ENCODE results near the gene FBLN2.
"Not testable (repeated sequence)": the region's sequence is repeated elsewhere in the genome, so short reads cannot be mapped to it uniquely, and the experiment has no call there.

Gene FBLN2

GRCh38 chr3:13561376-13561775 is 12.5 kb downstream of the FBLN2 start:
- Histone ChIP-seq H3K4me1 (ENCODE audit: control extremely low read depth in 1 of 4, control insufficient read depth in 4 of 4, insufficient read depth in 4 of 4, low read length in 3 of 4) (peaks cover 0 to 46% (median 14%) of the 10 kb centered on the region in 4 experiments), H3K4me3 (ENCODE audit: control insufficient read depth in 1 of 7, extremely low read depth in 1 of 7, insufficient read depth in 4 of 7, low read depth in 2 of 7, low read length in 6 of 7) (no peak overlapping the region), H3K36me3 (ENCODE audit: control insufficient read depth in 4 of 4, insufficient read depth in 4 of 4, low read length in 3 of 4) (no peaks in the 10 kb centered on the region), H3K27me3 (replicated peaks in 2 of 5; ENCODE audit: control insufficient read depth in 4 of 5, insufficient read depth in 5 of 5, low read length in 4 of 5) (no peaks in the 10 kb centered on the region), H3K9me3 (ENCODE audit: control extremely low read depth in 1 of 5, control insufficient read depth in 4 of 5, insufficient read depth in 2 of 5, low read depth in 1 of 5, low read length in 4 of 5) (no peaks in the 10 kb centered on the region), H3K27ac (ENCODE audit: insufficient read depth in 1 of 2, low read depth in 1 of 2, low read length in 2 of 2, poor library complexity in 1 of 2, severe bottlenecking in 2 of 2) (no peak overlapping the region)
- CTCF ChIA-PET: interaction anchor here (0.7 kb wide), 1 partner anchor 108 kb away, joined by 3 read pairs; no protein-coding TSS in a partner anchor
- WGBS (ENCODE audit: insufficient coverage): 78% methylated on average over 9 of the region's 9 CpGs
- POLR2A ChIA-PET: no interaction called here
- DNase-seq: no peak

- no peaks in the 10 kb centered on the region for H3K9me3 ChIP-seq (ENCODE audit: control extremely low read depth in 1 of 5, control insufficient read depth in 4 of 5, insufficient read depth in 2 of 5, low read depth in 1 of 5, low read length in 4 of 5)
- H3K36me3 ChIP-seq (ENCODE audit: control insufficient read depth in 4 of 4, insufficient read depth in 4 of 4, low read length in 3 of 4): no peaks in the 10 kb centered on the region
- 0% methylated on average over 1 of the region's 4 CpGs for WGBS (ENCODE audit: insufficient coverage)
- POLR2A ChIA-PET: no interaction called here
- H3K4me3 ChIP-seq (ENCODE audit: control insufficient read depth in 1 of 7, extremely low read depth in 1 of 7, insufficient read depth in 4 of 7, low read depth in 2 of 7, low read length in 6 of 7): no peak overlapping the region
- CTCF ChIA-PET: interaction anchor here (0.8 kb wide), 1 partner anchor 86 kb away, joined by 3 read pairs; no protein-coding TSS in a partner anchor
- H3K27me3 ChIP-seq (replicated peaks in 2 of 5; ENCODE audit: control insufficient read depth in 4 of 5, insufficient read depth in 5 of 5, low read length in 4 of 5): no peaks in the 10 kb centered on the region
- H3K27ac ChIP-seq (ENCODE audit: insufficient read depth in 1 of 2, low read depth in 1 of 2, low read length in 2 of 2, poor library complexity in 1 of 2, severe bottlenecking in 2 of 2): no peak overlapping the region
- H3K4me1 ChIP-seq (ENCODE audit: control extremely low read depth in 1 of 4, control insufficient read depth in 4 of 4, insufficient read depth in 4 of 4, low read length in 3 of 4): peaks cover 0 to 42% (median 11%) of the 10 kb centered on the region in 4 experiments
- no peak for DNase-seq
Observed at GRCh38 chr3:13561967-13562366, 13.0 kb downstream of the FBLN2 start.

DNA sequence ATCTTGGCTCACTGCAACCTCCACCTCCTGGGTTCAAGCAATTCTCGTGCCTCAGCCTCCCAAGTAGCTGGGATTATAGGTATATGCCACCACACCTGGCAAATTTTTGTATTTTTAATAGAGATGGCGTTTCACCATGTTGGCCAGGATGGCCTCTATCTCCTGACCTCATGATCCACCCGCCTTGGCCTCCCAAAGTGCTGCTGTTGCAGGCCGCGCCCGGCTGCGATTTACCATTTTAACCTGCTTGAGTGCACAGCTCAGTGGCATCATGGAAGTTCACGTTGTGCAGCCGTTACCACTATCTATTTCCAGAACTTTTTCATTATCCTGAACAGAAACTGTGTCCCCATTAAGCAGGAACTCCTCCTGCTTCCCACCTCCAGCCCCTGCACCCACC is 13.5 kb downstream of the FBLN2 start:
- H3K27me3 ChIP-seq (replicated peaks in 2 of 5; ENCODE audit: control insufficient read depth in 4 of 5, insufficient read depth in 5 of 5, low read length in 4 of 5); POLR2A ChIA-PET; DNase-seq; H3K4me3 ChIP-seq (ENCODE audit: control insufficient read depth in 1 of 7, extremely low read depth in 1 of 7, insufficient read depth in 4 of 7, low read depth in 2 of 7, low read length in 6 of 7); H3K36me3 ChIP-seq (ENCODE audit: control insufficient read depth in 4 of 4, insufficient read depth in 4 of 4, low read length in 3 of 4); H3K9me3 ChIP-seq (ENCODE audit: control extremely low read depth in 1 of 5, control insufficient read depth in 4 of 5, insufficient read depth in 2 of 5, low read depth in 1 of 5, low read length in 4 of 5); H3K27ac ChIP-seq (ENCODE audit: insufficient read depth in 1 of 2, low read depth in 1 of 2, low read length in 2 of 2, poor library complexity in 1 of 2, severe bottlenecking in 2 of 2): not testable (repeated sequence)
- WGBS (ENCODE audit: insufficient coverage): 87% methylated on average over 9 of the region's 9 CpGs
- CTCF ChIA-PET: interaction anchor here (0.8 kb wide), 1 partner anchor 86 kb away, joined by 3 read pairs; no protein-coding TSS in a partner anchor
- H3K4me1 ChIP-seq (ENCODE audit: control extremely low read depth in 1 of 4, control insufficient read depth in 4 of 4, insufficient read depth in 4 of 4, low read length in 3 of 4): peaks cover 0 to 39% (median 11%) of the 10 kb centered on the region in 4 experiments

- Histone ChIP-seq H3K27me3 (replicated peaks in 2 of 5; ENCODE audit: control insufficient read depth in 4 of 5, insufficient read depth in 5 of 5, low read length in 4 of 5) (no peaks in the 10 kb centered on the region), H3K4me3 (ENCODE audit: control insufficient read depth in 1 of 7, extremely low read depth in 1 of 7, insufficient read depth in 4 of 7, low read depth in 2 of 7, low read length in 6 of 7) (no peak overlapping the region), H3K27ac (ENCODE audit: insufficient read depth in 1 of 2, low read depth in 1 of 2, low read length in 2 of 2, poor library complexity in 1 of 2, severe bottlenecking in 2 of 2) (no peak overlapping the region), H3K9me3 (ENCODE audit: control extremely low read depth in 1 of 5, control insufficient read depth in 4 of 5, insufficient read depth in 2 of 5, low read depth in 1 of 5, low read length in 4 of 5) (no peaks in the 10 kb centered on the region), H3K4me1 (ENCODE audit: control extremely low read depth in 1 of 4, control insufficient read depth in 4 of 4, insufficient read depth in 4 of 4, low read length in 3 of 4) (peaks cover 0 to 39% (median 11%) of the 10 kb centered on the region in 4 experiments), H3K36me3 (ENCODE audit: control insufficient read depth in 4 of 4, insufficient read depth in 4 of 4, low read length in 3 of 4) (no peaks in the 10 kb centered on the region)
- ChIA-PET POLR2A (interaction anchor here (0.6 kb wide), 1 partner anchor 231 kb away, joined by 3 read pairs; no protein-coding TSS in a partner anchor), CTCF (interaction anchor here (0.9 kb wide), 1 partner anchor 9 kb away, joined by 3 read pairs; no protein-coding TSS in a partner anchor)
- DNase-seq: no peak
- WGBS (ENCODE audit: insufficient coverage): 93% methylated on average over 9 of the region's 10 CpGs
Observed at GRCh38 chr3:13563321-13563720, 14.4 kb downstream of the FBLN2 start.

DNA sequence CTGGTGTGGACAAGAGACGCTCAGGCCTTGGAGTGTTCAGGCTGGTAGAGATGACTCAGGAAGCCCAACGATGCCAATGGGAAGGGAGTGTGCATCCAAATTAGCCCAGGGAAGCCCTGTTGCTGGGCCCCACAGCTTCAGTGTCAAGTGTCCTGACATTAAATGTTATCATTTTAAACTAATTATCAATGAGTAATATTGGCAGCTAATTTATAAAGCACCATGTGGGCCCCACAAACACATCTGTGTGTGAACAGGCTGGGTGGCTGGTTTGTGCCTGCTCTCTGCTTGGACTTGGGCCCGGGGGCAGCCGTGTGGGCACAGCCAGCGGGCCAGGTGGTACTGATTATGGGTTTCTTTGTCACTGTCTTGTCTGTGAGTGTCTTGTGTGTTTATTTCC is 15.0 kb downstream of the FBLN2 start:
- DNase-seq: no peak
- no peaks in the 10 kb centered on the region for H3K9me3 ChIP-seq (ENCODE audit: control extremely low read depth in 1 of 5, control insufficient read depth in 4 of 5, insufficient read depth in 2 of 5, low read depth in 1 of 5, low read length in 4 of 5)
- no peaks in the 10 kb centered on the region for H3K36me3 ChIP-seq (ENCODE audit: control insufficient read depth in 4 of 4, insufficient read depth in 4 of 4, low read length in 3 of 4)
- H3K27me3 ChIP-seq (replicated peaks in 2 of 5; ENCODE audit: control insufficient read depth in 4 of 5, insufficient read depth in 5 of 5, low read length in 4 of 5): no peaks in the 10 kb centered on the region
- H3K4me1 ChIP-seq (ENCODE audit: control extremely low read depth in 1 of 4, control insufficient read depth in 4 of 4, insufficient read depth in 4 of 4, low read length in 3 of 4): peaks cover 0 to 39% (median 11%) of the 10 kb centered on the region in 4 experiments
- ChIA-PET CTCF (interaction anchor here (0.9 kb wide), 1 partner anchor 9 kb away, joined by 3 read pairs; no protein-coding TSS in a partner anchor), POLR2A (no interaction called here)
- H3K4me3 ChIP-seq (ENCODE audit: control insufficient read depth in 1 of 7, extremely low read depth in 1 of 7, insufficient read depth in 4 of 7, low read depth in 2 of 7, low read length in 6 of 7): no peak overlapping the region
- H3K27ac ChIP-seq (ENCODE audit: insufficient read depth in 1 of 2, low read depth in 1 of 2, low read length in 2 of 2, poor library complexity in 1 of 2, severe bottlenecking in 2 of 2): no peak overlapping the region
- WGBS (ENCODE audit: insufficient coverage): no CpG with 5 or more reads among the region's 5 CpGs

- Histone ChIP-seq H3K27me3 (replicated peaks in 2 of 5; ENCODE audit: control insufficient read depth in 4 of 5, insufficient read depth in 5 of 5, low read length in 4 of 5) (no peaks in the 10 kb centered on the region), H3K9me3 (ENCODE audit: control extremely low read depth in 1 of 5, control insufficient read depth in 4 of 5, insufficient read depth in 2 of 5, low read depth in 1 of 5, low read length in 4 of 5) (no peaks in the 10 kb centered on the region), H3K4me3 (ENCODE audit: control insufficient read depth in 1 of 7, extremely low read depth in 1 of 7, insufficient read depth in 4 of 7, low read depth in 2 of 7, low read length in 6 of 7) (no peak overlapping the region), H3K4me1 (ENCODE audit: control extremely low read depth in 1 of 4, control insufficient read depth in 4 of 4, insufficient read depth in 4 of 4, low read length in 3 of 4) (peaks cover 0 to 34% (median 11%) of the 10 kb centered on the region in 4 experiments), H3K36me3 (ENCODE audit: control insufficient read depth in 4 of 4, insufficient read depth in 4 of 4, low read length in 3 of 4) (no peaks in the 10 kb centered on the region), H3K27ac (ENCODE audit: insufficient read depth in 1 of 2, low read depth in 1 of 2, low read length in 2 of 2, poor library complexity in 1 of 2, severe bottlenecking in 2 of 2) (no peak overlapping the region)
- WGBS (ENCODE audit: insufficient coverage): 93% methylated on average over 11 of the region's 14 CpGs
- ChIA-PET CTCF (no interaction called here), POLR2A (no interaction called here)
- DNase-seq: no peak
Observed at GRCh38 chr3:13564751-13565560, 16.0 kb downstream of the FBLN2 start.
